ENCODE measurements around the gene AGGF1. TPM values are rescaled to one million over a fixed set of nuclear protein-coding genes. Genes with fewer than 3 reads are reported as not detected.

The AGGF1 gene
- total and polyA plus RNA-seq, 2 experiments from 2014 or later, result 24.4 to 27.5 TPM

DNA sequence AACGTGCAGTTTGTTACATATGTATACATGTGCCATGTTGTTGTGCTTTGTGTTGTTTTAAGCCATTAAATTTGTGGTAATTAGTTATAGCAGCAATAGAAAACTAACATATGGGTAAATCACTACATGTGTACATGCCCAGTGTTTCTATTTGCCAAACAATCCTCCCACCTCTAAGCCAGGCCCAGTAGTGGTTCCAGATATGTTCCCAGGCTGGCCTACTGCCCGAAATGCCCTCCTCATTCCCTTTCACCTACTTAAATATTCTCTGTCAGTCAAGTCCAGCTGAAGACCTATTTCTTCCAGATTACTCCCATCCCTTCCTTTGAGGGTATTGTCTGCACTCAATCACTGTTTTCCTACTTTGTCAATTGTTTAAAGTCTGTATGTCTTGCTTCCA is 24.1 kb upstream of the AGGF1 start:
- H3K4me1 Mint-ChIP-seq, result no peaks in the 10 kb centered on the region
- H3K27me3 Mint-ChIP-seq (ENCODE audit: insufficient read depth, low read depth, poor library complexity), result no peaks in the 10 kb centered on the region
- H3K27ac Mint-ChIP-seq, result no peak overlapping the region
- no peaks in the 10 kb centered on the region for H3K36me3 Mint-ChIP-seq (ENCODE audit: low read depth)
- H3K9me3 Mint-ChIP-seq, result no peaks in the 10 kb centered on the region
- ATAC-seq (no peak), DNase-seq (ENCODE audit: low spot score) (no peak)
- H3K27me3 ChIP-seq (ENCODE audit: insufficient read depth), result no peaks in the 10 kb centered on the region
- no peak overlapping the region for H3K4me3 ChIP-seq
- no peaks in the 10 kb centered on the region for H3K79me2 ChIP-seq (replicated peaks; ENCODE audit: insufficient read depth)
- H2AFZ ChIP-seq, result no peak overlapping the region
- no peaks in the 10 kb centered on the region for H3F3A ChIP-seq (replicated peaks; ENCODE audit: low read depth)
- no peaks in the 10 kb centered on the region for H3K4me1 ChIP-seq (ENCODE audit: insufficient read depth)
- no peak overlapping the region for H3K27ac ChIP-seq (ENCODE audit: low read depth)
- no peaks in the 10 kb centered on the region for H4K20me1 ChIP-seq (replicated peaks; ENCODE audit: insufficient read depth)
- H3K9me2 ChIP-seq (ENCODE audit: insufficient read depth), result no peaks in the 10 kb centered on the region
- TF ChIP-seq, protein P1, sequence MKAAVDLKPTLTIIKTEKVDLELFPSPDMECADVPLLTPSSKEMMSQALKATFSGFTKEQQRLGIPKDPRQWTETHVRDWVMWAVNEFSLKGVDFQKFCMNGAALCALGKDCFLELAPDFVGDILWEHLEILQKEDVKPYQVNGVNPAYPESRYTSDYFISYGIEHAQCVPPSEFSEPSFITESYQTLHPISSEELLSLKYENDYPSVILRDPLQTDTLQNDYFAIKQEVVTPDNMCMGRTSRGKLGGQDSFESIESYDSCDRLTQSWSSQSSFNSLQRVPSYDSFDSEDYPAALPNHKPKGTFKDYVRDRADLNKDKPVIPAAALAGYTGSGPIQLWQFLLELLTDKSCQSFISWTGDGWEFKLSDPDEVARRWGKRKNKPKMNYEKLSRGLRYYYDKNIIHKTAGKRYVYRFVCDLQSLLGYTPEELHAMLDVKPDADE (IDR thresholded peaks at IDR 0.05), result no peak
- TF ChIP-seq ZNF114 (CRISPR knock-in tag; IDR thresholded peaks at IDR 0.05) (no peak), POLR2AphosphoS5 (IDR thresholded peaks at IDR 0.05; ENCODE audit: low read depth) (no peak), EZH2 (IDR thresholded peaks at IDR 0.05; ENCODE audit: low read depth, unreplicated experiment) (no peak), EZH2phosphoT487 (IDR thresholded peaks at IDR 0.05; ENCODE audit: unreplicated experiment) (no peak), ZNF331 (CRISPR knock-in tag; IDR thresholded peaks at IDR 0.05; ENCODE audit: low read depth) (no peak), JUNB (IDR thresholded peaks at IDR 0.05; ENCODE audit: unreplicated experiment) (no peak)
- TF ChIP-seq, protein P2, sequence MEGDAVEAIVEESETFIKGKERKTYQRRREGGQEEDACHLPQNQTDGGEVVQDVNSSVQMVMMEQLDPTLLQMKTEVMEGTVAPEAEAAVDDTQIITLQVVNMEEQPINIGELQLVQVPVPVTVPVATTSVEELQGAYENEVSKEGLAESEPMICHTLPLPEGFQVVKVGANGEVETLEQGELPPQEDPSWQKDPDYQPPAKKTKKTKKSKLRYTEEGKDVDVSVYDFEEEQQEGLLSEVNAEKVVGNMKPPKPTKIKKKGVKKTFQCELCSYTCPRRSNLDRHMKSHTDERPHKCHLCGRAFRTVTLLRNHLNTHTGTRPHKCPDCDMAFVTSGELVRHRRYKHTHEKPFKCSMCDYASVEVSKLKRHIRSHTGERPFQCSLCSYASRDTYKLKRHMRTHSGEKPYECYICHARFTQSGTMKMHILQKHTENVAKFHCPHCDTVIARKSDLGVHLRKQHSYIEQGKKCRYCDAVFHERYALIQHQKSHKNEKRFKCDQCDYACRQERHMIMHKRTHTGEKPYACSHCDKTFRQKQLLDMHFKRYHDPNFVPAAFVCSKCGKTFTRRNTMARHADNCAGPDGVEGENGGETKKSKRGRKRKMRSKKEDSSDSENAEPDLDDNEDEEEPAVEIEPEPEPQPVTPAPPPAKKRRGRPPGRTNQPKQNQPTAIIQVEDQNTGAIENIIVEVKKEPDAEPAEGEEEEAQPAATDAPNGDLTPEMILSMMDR (conservative IDR thresholded peaks at IDR 0.05; ENCODE audit: low read depth in 2 of 2), result no peak
- TF ChIP-seq, protein P3, sequence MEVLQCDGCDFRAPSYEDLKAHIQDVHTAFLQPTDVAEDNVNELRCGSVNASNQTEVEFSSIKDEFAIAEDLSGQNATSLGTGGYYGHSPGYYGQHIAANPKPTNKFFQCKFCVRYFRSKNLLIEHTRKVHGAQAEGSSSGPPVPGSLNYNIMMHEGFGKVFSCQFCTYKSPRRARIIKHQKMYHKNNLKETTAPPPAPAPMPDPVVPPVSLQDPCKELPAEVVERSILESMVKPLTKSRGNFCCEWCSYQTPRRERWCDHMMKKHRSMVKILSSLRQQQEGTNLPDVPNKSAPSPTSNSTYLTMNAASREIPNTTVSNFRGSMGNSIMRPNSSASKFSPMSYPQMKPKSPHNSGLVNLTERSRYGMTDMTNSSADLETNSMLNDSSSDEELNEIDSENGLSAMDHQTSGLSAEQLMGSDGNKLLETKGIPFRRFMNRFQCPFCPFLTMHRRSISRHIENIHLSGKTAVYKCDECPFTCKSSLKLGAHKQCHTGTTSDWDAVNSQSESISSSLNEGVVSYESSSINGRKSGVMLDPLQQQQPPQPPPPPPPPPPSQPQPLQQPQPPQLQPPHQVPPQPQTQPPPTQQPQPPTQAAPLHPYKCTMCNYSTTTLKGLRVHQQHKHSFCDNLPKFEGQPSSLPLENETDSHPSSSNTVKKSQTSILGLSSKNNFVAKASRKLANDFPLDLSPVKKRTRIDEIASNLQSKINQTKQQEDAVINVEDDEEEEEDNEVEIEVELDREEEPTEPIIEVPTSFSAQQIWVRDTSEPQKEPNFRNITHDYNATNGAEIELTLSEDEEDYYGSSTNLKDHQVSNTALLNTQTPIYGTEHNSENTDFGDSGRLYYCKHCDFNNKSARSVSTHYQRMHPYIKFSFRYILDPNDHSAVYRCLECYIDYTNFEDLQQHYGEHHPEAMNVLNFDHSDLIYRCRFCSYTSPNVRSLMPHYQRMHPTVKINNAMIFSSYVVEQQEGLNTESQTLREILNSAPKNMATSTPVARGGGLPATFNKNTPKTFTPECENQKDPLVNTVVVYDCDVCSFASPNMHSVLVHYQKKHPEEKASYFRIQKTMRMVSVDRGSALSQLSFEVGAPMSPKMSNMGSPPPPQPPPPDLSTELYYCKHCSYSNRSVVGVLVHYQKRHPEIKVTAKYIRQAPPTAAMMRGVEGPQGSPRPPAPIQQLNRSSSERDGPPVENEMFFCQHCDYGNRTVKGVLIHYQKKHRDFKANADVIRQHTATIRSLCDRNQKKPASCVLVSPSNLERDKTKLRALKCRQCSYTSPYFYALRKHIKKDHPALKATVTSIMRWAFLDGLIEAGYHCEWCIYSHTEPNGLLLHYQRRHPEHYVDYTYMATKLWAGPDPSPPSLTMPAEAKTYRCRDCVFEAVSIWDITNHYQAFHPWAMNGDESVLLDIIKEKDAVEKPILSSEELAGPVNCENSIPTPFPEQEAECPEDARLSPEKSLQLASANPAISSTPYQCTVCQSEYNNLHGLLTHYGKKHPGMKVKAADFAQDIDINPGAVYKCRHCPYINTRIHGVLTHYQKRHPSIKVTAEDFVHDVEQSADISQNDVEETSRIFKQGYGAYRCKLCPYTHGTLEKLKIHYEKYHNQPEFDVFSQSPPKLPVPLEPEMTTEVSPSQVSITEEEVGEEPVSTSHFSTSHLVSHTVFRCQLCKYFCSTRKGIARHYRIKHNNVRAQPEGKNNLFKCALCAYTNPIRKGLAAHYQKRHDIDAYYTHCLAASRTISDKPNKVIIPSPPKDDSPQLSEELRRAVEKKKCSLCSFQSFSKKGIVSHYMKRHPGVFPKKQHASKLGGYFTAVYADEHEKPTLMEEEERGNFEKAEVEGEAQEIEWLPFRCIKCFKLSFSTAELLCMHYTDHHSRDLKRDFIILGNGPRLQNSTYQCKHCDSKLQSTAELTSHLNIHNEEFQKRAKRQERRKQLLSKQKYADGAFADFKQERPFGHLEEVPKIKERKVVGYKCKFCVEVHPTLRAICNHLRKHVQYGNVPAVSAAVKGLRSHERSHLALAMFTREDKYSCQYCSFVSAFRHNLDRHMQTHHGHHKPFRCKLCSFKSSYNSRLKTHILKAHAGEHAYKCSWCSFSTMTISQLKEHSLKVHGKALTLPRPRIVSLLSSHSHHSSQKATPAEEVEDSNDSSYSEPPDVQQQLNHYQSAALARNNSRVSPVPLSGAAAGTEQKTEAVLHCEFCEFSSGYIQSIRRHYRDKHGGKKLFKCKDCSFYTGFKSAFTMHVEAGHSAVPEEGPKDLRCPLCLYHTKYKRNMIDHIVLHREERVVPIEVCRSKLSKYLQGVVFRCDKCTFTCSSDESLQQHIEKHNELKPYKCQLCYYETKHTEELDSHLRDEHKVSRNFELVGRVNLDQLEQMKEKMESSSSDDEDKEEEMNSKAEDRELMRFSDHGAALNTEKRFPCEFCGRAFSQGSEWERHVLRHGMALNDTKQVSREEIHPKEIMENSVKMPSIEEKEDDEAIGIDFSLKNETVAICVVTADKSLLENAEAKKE (CRISPR knock-in tag; IDR thresholded peaks at IDR 0.05), result no peak
- H3K36me3 ChIP-seq (ENCODE audit: insufficient read depth), result no peaks in the 10 kb centered on the region
- no peak overlapping the region for H3K4me3 Mint-ChIP-seq
- H3K4me2 ChIP-seq, result no peak overlapping the region
